ENCODE data around the gene SDK2.

The SDK2 gene

DNA sequence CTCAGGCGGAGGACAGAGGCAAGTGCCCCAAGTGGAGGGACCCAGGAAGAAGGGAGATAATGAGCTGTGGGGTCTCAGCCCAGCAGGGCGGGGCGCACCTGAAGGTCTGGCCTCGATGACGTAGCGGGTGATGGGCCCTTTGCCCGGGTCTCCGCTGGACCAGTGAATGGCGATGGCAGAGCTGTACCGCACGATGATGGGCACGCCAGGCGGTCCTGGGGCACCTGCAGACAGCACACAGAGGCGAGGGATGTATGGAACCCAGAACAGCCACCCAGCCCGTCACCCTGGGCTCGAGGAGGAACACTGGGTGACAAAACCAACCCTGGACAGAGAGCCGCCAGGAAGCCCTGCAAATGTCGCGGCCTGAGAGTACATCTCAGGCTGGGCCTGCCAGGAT lies 286.3 kb downstream of the SDK2 start:
- Histone ChIP-seq H3K4me3 (ENCODE audit: low read depth, low read length) (no peak overlapping the region), H3K4me1 (peaks cover 36% of the 10 kb centered on the region), H3K36me3 (no peaks in the 10 kb centered on the region), H3K9me3 (no peaks in the 10 kb centered on the region), H3K27me3 (no peaks in the 10 kb centered on the region)
- no peak for DNase-seq
- no peak for TF ChIP-seq CTCF (IDR thresholded peaks at IDR 0.05; ENCODE audit: low read depth, low read length)

DNA sequence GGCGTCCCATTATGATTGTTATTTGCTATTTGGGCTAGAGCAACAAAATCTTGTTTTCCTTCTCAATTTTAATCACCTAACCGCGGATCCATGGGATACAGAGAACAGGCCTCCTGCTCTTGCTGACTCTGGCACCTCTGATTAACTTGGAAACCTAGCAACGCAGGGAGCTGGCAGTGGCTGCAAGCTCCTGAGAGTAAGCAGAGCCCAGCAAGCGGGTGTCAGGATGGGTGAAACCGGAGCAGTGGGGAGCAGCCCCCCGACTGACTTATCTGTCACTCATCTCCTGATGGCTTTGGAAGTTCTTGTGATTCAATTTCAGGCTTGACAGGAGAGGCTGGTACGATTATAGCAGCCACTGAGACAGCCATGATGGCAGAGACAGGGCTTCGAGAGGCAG lies 286.9 kb downstream of the SDK2 start:
- H3K27me3 ChIP-seq, result no peaks in the 10 kb centered on the region
- peak; percentile 82 for DNase-seq

DNA sequence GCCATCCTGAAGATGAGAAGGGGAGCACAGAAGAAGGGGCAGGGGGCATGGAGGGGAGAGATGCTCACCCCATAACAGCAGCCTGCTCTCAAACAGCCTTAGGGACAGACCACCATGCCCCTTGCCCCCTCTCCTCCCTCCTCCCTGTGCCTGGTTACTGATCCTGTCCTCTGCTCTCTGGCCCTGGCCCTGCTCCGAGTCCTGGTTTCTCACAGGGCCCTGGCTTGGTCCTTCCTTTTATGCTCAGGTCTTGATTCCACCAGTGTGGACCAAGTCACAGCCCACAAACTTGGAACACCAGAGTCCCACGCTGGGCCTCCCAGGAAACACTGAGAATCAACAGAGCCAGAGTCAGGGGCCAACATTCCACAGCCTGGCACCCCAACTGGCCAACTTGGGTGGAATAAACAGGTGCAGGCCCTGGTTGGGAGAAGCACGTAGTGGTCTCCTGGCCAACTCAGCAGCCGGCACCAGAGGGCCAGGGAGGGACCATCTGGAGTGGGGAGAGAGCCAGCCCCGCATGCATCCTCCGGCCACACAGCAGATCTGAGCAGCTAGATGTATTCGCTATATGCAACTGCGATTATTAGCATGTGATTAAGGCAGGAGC lies 287.6 kb downstream of the SDK2 start:
- no peaks in the 10 kb centered on the region for H3K27me3 ChIP-seq
- peaks cover 36% of the 10 kb centered on the region for H3K4me1 ChIP-seq
- TF ChIP-seq CTCF (IDR thresholded peaks at IDR 0.05; ENCODE audit: low read depth, low read length), result no peak
- H3K9me3 ChIP-seq, result no peaks in the 10 kb centered on the region
- peak; percentile 53 for DNase-seq
- H3K4me3 ChIP-seq (ENCODE audit: low read depth, low read length), result no peak overlapping the region
- no peaks in the 10 kb centered on the region for H3K36me3 ChIP-seq

More for the DNA sequence above, 286.9 kb downstream of the SDK2 start:
- Histone ChIP-seq H3K36me3 (no peaks in the 10 kb centered on the region), H3K9me3 (no peaks in the 10 kb centered on the region), H3K4me3 (ENCODE audit: low read depth, low read length) (no peak overlapping the region), H3K4me1 (peaks cover 36% of the 10 kb centered on the region)
- TF ChIP-seq CTCF (IDR thresholded peaks at IDR 0.05; ENCODE audit: low read depth, low read length), result no peak

DNA sequence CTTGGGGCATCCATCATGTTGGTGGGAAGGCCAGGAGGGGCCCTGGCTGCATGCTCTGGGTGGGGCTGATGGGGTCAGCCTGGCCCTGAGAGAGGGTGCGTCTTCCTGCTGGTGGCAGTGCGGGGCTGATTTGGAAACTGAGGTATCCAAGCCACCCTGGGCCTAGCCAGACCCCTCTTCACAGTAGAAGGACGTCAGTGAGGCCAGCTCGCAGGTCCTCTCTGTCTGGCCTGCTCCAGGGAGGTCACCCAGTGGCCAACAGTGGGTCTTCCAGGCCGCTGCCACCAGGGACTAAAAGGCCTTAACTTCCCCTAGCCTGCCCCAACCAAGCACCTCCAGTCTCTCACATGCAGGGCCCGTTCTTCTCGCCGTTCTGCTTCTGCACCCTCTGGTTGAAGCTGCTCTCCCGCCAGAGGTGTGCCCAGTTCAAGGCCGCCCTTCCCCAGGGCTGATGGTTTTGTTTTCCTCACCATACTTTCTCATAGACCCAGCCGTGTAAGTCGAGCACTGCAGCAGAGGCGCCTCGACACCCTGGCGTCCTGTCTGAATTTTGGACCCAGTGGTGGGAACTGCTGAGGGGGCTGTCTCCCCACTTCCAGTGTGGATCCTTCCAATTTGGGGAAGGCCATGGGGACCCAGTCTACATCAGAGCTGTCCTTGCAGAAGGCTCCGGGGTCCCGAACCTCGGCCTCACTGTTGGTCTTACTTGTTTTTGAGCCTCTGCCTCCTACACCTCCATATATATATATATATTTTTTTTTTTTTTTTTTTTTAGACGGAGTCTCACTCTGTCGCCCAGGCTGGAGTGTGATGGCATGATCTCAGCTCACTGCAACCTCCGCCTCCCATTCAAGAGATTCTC lies 289.6 kb downstream of the SDK2 start:
- Histone ChIP-seq H3K27me3 (no peaks in the 10 kb centered on the region), H3K4me1 (peaks cover 23% of the 10 kb centered on the region), H3K9me3 (no peaks in the 10 kb centered on the region), H3K4me3 (ENCODE audit: low read depth, low read length) (no peak overlapping the region), H3K36me3 (no peaks in the 10 kb centered on the region; the same call in 1 of the 2 replicates)
- no peak for TF ChIP-seq CTCF (IDR thresholded peaks at IDR 0.05; ENCODE audit: low read depth, low read length)
- no peak for DNase-seq

GRCh38 chr17:73352261-73352660 lies 292.0 kb downstream of the SDK2 start:
- H3K27me3 ChIP-seq, result no peaks in the 10 kb centered on the region
- no peak overlapping the region for H3K4me3 ChIP-seq (ENCODE audit: low read depth, low read length)
- H3K9me3 ChIP-seq, result no peaks in the 10 kb centered on the region
- H3K36me3 ChIP-seq, result no peaks in the 10 kb centered on the region; the same call in 1 of the 2 replicates
- no peak for TF ChIP-seq CTCF (IDR thresholded peaks at IDR 0.05; ENCODE audit: low read depth, low read length)
- DNase-seq, result no peak
- H3K4me1 ChIP-seq, result peaks cover 7% of the 10 kb centered on the region

- no peaks in the 10 kb centered on the region for H3K27me3 ChIP-seq
- no peak overlapping the region for H3K4me3 ChIP-seq (ENCODE audit: low read depth, low read length)
- no peaks in the 10 kb centered on the region; the same call in 1 of the 2 replicates for H3K36me3 ChIP-seq
- H3K4me1 ChIP-seq, result peaks cover 4% of the 10 kb centered on the region
- no peak for DNase-seq
- TF ChIP-seq CTCF (IDR thresholded peaks at IDR 0.05; ENCODE audit: low read depth, low read length), result no peak
- no peaks in the 10 kb centered on the region for H3K9me3 ChIP-seq
Measured at GRCh38 chr17:73351764-73352163, 292.5 kb downstream of the SDK2 start.
